Adrenal gland (tissue), 5 donors: ENCODE results near the gene DSE.

Source experiments
- CTCF ChIP-seq, 6 experiments: fragments of 450-650 bp in 4 of 6; fragments of 200-600 bp in 2 of 6; sonication (generic) in 1 of 6; IDR thresholded peaks; 1 replicate in 5 of 6; 2 replicates in 1 of 6; pipeline versions ENCODE4 v1.5.1 to v1.8.0; 2016 to 2021; ENCODE audit warnings: antibody characterized with exemption in 6 of 6, mild to moderate bottlenecking in 2 of 6, moderate library complexity in 1 of 6
- POLR2A ChIP-seq, 2 donors: fragments of 450-650 bp; IDR thresholded peaks; one replicate each; pipeline ENCODE4 v1.6.1; 2017; ENCODE audit warnings: antibody characterized with exemption in 2 of 2, mild to moderate bottlenecking in 2 of 2, moderate library complexity in 1 of 2
- donor health status: DM: no; HTN: no; CAD: no.

GRCh38 chr6:116456927-116457326 is 86.2 kb downstream of the DSE start:
- TF ChIP-seq CTCF (IDR thresholded peaks at IDR 0.05) (no peak), POLR2A (IDR thresholded peaks at IDR 0.05) (no peak)
